ENCODE results near the gene CTXND1.

DNA sequence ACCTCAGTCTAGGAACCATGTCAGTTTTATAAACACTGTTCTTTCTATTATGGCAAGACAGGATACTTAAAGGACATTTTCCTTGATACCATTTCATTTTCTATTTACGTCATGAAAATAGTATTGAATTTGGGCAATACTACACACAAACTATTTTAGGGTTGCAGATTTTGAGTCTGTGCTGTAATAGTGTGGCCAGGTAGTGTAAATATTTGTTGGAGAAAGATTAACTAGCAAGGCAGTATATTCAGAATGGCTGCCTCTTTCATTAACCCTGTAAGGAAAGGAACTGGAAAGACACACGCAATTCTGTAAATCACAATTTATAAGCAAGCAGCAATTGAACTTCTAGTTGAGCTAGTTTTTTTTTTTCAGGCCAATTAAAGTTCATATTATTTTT, 2.0 kb downstream of the CTXND1 start:
- TF ChIP-seq CTCF (IDR thresholded peaks at IDR 0.05; ENCODE audit: insufficient read depth, low read length) (no peak), REST (IDR thresholded peaks at IDR 0.05; ENCODE audit: insufficient replicate concordance, low read depth) (no peak), POLR2AphosphoS5 (IDR thresholded peaks at IDR 0.05; ENCODE audit: low read depth) (no peak), GABPA (IDR thresholded peaks at IDR 0.05; ENCODE audit: low read depth) (no peak)

All from HL-60 (cell line).